Measurements from ENCODE around the gene FASN. TPM values are rescaled to one million over a fixed set of nuclear protein-coding genes. Genes with fewer than 3 reads are reported as not detected.

The FASN gene
- total and polyA plus RNA-seq, 2 of the 13 experiments (the other 11 are each of a cell fraction or from before 2014, with no cell fraction given) = 51.7 to 101 TPM

DNA sequence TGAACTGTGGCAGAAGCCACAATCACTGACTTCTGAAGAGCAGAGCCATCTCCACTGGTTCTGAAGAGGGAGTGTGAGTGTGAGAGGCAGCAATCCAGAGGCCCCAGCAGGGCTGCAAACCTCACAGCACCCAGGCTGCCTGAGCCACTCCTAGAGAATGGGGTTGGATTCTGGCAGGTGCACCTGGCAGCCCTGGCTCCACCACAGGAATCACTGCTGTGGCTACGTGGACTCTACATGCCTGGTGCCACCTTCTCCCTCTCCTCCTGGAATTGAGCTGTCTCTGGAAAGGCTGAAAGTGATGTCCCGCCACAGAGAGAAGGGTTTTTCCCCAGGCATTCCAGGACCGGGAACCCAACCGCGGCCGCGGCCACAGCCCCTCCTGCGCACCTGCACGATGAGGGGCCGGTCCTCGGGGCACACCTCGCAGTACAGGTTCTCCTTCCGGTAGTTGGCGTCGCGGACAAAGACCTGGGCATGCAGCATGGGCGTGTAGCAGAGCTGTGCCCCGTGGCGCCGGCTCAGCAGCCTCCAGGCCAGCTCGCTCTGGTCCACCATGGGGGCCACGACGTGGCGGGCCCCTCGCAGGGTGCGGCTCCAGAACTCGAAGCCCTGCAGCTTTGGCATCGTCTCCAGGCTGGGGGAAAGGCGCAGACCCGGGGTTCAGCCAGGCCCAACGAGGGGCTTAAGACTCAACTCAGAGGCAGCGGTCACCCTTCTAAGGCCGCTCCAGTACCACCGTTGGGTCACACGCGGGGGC, 33.4 kb downstream of the FASN start (continued):
- TF ChIP-seq HOXA7 (CRISPR knock-in tag; IDR thresholded peaks at IDR 0.05) = no peak
- TF ChIP-seq HDAC1 (CRISPR knock-in tag; IDR thresholded peaks at IDR 0.05) = peak; percentile 87
- no peak for TF ChIP-seq ZNF496 (CRISPR knock-in tag; IDR thresholded peaks at IDR 0.05; ENCODE audit: insufficient replicate concordance)
- TF ChIP-seq ZNF292 (CRISPR knock-in tag; IDR thresholded peaks at IDR 0.05; ENCODE audit: borderline replicate concordance, low read depth) = no peak
- TF ChIP-seq ZNF24 (IDR thresholded peaks at IDR 0.05) = no peak
- no peak for TF ChIP-seq TEAD2 (CRISPR knock-in tag; IDR thresholded peaks at IDR 0.05)
- TF ChIP-seq ZNF839 (CRISPR knock-in tag; IDR thresholded peaks at IDR 0.05; ENCODE audit: borderline replicate concordance) = no peak
- TF ChIP-seq MAFG (CRISPR knock-in tag; IDR thresholded peaks at IDR 0.05) = 0 out of 2 replicates have a peak, but pooled peaks have one; percentile 29
- TF ChIP-seq XRCC5 (optimal IDR thresholded peaks at IDR 0.05; ENCODE audit: low read length) = no peak
- peak; percentile 43 for TF ChIP-seq GATAD1 (CRISPR knock-in tag; IDR thresholded peaks at IDR 0.05)
- 0 out of 2 replicates have a peak, but pooled peaks have one; percentile 3 for TF ChIP-seq SP4 (CRISPR knock-in tag; IDR thresholded peaks at IDR 0.05)
- TF ChIP-seq NFE2L2 (IDR thresholded peaks at IDR 0.05; ENCODE audit: low read length) = no peak
- TF ChIP-seq ZNF432 (CRISPR knock-in tag; IDR thresholded peaks at IDR 0.05; ENCODE audit: borderline replicate concordance) = no peak
- TF ChIP-seq ZNF800 (CRISPR knock-in tag; IDR thresholded peaks at IDR 0.05) = no peak
- peak; percentile 88; the same call in 1 of the 2 replicates for TF ChIP-seq ZNF879 (CRISPR knock-in tag; IDR thresholded peaks at IDR 0.05)
- TF ChIP-seq RNF2 (conservative IDR thresholded peaks at IDR 0.05; ENCODE audit: low read depth) = peak; percentile 60; the same call in 1 of the 2 replicates
- TF ChIP-seq ZBTB10 (CRISPR knock-in tag; IDR thresholded peaks at IDR 0.05; ENCODE audit: borderline replicate concordance) = no peak
- TF ChIP-seq ZNF138 (CRISPR knock-in tag; IDR thresholded peaks at IDR 0.05; ENCODE audit: low read depth) = no peak
- no peak for TF ChIP-seq MLLT10 (CRISPR knock-in tag; IDR thresholded peaks at IDR 0.05)
- no peak for TF ChIP-seq ZNF558 (CRISPR knock-in tag; IDR thresholded peaks at IDR 0.05; ENCODE audit: borderline replicate concordance)
- 0 out of 2 replicates have a peak, but pooled peaks have one; percentile 22 for TF ChIP-seq REPIN1 (CRISPR knock-in tag; IDR thresholded peaks at IDR 0.05; ENCODE audit: borderline replicate concordance, low read depth)
- peak; percentile 57; the same call in 1 of the 2 replicates for TF ChIP-seq ZNF501 (CRISPR knock-in tag; IDR thresholded peaks at IDR 0.05)
- TF ChIP-seq GMEB1 (CRISPR knock-in tag; IDR thresholded peaks at IDR 0.05; ENCODE audit: borderline replicate concordance) = no peak

Data from HepG2 (cell line).